GM21447 (cell line): ENCODE measurements around the gene JAG1.

Experiments
- ATAC-seq: cut with Tn5 transposase; IDR thresholded peaks from one replicate; pipeline ENCODE4 v1.9.1; 2021; ENCODE audit not compliant: unreplicated experiment

JAG1 gene

GRCh38 chr20:10639737-10640556 lies 33.9 kb downstream of the JAG1 start:
- no peak for ATAC-seq

DNA sequence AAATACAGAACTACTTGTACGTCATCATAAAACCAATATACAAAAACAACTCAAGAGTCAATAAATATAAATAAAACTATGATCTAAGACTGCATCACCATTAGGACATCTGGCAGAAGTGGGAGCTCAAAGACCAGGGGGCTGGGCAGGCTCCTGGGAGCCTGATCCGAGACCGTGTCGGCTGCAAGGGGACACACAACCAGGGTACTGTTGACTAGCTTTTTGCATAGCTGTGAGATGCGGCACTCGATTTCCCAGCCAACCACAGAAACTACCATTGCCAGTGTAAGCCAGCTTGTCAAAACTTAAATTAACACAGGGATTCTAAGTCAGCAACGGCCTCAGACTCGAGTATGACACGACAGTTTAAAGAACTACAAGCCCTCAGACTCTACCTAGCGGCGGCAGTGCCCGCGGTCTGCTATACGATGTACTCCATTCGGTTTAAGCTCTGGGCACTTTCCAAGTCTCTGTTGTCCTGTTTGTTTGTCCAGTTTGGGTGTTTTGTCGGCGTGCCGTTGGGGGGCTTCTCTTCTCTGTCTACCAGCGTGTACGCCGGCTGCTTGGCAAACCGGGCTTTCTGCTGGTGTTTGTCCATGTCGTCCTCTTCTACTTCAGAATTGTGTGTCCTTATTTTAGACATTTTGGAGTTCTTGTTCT lies 34.6 kb downstream of the JAG1 start:
- ATAC-seq, result no peak

DNA sequence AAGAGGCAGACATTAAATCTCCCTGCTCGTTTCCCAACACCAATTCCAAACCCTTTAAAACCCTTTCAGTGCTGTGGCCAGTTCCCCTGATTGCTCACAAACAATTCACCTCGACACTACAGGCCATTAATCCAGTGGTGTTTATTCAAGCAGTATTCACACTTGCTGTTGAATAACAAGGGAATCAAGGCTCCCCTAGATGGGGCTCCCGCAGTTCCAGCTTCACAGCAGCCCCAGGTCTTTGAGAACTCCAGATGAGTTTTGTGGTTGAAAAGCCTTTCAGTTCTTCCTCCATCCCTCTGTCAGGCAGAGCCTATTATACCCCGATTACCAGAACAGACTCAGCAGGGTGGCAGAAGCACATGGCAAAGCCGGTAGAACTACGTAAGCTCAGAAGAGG lies 36.2 kb downstream of the JAG1 start:
- no peak for ATAC-seq

DNA sequence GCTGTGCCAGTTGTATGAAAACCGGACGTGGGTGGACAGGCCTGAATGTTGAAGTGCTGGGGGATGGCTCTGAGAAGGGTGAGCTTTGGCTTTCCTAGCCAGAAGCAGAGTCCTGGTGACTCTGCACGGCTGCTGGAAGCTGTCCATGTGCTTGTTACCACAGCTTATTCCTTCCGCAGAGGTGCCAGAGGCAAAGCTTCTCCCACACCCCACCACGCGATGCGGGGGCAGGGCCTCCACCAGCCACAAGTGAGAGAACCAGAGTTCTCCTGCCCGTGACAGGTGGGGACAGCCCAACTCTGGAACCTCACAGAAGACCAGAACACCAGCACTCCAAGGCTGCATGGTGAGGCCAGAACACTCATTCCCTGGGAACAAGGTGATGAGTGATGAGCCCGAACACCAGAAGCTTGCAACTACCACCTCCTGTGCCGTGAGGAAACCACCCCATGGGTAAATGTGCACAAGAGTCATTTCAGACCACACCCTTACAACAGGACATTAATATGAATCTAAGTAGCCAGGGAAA lies 36.7 kb downstream of the JAG1 start:
- ATAC-seq, result no peak

- ATAC-seq, result no peak
Measured at GRCh38 chr20:10636326-10636818, 37.4 kb downstream of the JAG1 start.

DNA sequence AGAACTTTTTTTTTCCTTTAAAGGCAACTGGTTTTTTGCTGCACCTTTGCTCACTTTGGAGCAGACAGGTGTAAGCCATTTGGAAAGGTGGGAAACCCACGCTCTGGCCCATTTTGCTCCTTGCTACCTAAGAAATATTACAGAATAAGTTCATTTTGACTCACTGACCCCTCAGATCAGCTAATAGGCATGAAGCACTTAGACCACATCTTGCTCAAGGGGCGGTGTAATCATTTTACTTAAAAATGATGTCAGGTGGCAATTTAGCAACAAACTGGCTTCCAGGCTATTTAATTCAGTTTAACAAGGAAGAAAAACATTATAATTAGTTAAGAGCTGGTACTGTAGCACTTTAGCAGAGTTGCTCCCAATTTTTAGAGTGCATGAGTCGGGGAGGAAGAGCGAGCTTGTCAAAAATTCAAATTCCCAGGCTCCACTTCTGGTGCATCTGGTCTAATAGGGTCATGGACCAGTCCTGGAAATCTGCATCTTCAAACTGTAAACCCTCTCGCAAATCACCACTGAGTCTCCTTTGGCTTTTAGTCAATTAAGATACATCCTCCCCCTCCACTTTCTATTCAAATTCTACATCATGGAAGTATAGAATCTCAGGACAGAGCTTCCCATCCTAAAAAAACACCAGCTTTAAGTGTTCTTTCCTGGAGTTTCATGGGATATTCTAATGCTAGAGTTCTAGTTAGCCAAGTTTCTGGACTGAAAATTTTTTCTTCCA lies 38.2 kb downstream of the JAG1 start:
- no peak for ATAC-seq

DNA sequence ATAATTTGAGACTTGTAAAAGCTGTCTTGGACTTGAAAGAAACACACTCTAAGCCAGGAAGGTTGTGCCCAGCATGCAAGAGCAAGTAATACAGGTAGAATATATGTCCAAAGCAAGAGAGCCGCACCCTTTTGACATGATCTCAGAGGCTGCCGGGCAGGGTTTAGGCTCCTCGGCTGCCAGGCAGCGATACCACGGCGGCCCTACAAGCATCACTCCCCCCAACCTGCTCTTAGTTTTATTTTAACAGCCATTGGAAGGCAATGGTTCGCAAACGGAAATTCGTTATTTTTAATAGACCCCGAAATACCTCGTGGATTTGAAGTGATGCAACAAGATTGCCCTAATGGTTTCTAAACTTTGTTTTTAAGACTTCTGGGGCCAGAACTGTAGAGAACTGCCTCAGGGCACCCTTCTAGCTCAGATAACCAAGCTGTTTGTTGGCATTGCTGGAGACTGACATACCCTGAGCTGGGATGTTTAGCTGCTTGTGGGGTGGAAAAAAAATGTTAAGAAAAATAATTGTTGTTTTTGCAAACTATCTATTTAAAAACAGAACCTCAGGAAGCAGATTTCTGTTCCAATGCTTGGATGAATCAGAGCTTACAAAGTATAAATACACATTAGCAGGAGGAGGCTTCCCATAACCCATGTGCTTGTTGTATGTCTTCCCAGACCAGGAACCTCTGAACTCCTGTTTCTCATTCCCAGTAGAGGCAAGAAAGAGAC lies 39.0 kb downstream of the JAG1 start:
- no peak for ATAC-seq

- ATAC-seq, result no peak
Measured at GRCh38 chr20:10634211-10634610, 39.6 kb downstream of the JAG1 start.

GRCh38 chr20:10633718-10634117 lies 40.1 kb downstream of the JAG1 start:
- ATAC-seq, result no peak

DNA sequence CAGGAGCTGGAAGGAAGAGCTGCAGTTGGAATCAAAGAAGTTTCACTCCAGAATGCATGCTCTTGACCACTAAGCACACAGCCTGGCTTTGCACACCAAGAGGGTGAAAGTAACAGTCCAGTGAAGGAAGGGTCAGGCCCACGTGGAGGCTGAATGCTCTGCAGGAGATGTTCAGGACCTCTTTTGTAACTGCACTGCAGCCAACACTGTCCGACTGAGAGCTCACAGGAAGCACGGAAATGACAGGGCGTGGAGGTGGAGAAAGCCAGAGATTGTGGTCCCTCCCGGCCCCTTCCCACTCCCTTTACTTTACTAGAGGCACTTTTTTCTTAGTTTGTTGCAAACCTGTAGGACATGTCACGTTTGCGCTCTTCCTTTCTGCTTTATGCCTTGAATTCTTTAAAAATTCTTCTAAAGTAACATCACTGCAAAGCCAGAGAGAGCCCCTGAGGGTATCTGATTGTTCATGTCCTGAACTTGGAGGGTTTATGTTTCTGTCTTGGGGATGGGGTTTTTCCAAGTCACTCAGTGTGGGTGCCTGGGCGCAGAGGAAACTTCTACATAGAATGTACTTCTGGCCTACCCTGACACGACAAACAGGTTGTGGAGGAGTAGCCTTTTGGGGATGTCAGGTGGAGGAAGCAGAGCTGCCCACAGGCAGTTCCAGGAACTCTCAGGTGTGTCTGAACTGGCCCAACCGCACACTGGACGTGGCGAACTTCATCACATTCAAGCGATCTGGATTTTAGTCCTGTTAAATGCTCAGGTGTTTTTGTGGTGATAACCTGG lies 40.9 kb downstream of the JAG1 start:
- ATAC-seq, result no peak

DNA sequence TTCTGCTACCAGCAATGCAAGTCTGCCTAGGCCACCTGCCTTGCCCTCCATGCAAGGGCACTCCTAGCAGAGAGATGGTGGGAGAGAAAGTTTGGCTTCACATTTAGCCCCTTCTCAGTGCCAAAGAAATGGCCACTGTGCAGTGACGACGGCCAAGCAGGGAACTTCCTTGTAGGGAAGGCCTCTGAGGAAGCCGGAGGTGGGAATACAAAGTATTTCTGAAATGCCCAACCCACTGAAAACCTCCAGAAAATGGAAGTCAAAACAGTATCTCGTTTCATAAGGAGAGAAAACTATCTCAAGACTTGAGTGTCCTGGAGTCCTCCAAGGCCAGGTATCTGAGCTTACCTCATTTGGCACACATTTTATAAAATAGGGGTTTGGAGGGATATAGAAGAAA lies 42.7 kb downstream of the JAG1 start:
- ATAC-seq, result no peak

GRCh38 chr20:10629946-10630650 lies 43.7 kb downstream of the JAG1 start:
- no peak for ATAC-seq

GRCh38 chr20:10626896-10627295 lies 46.9 kb downstream of the JAG1 start:
- no peak for ATAC-seq

GRCh38 chr20:10625641-10626040 lies 48.2 kb downstream of the JAG1 start:
- ATAC-seq, result no peak

- ATAC-seq, result no peak
Measured at GRCh38 chr20:10622657-10623418, 51.0 kb downstream of the JAG1 start.

GRCh38 chr20:10621149-10621548 lies 52.6 kb downstream of the JAG1 start:
- no peak for ATAC-seq

DNA sequence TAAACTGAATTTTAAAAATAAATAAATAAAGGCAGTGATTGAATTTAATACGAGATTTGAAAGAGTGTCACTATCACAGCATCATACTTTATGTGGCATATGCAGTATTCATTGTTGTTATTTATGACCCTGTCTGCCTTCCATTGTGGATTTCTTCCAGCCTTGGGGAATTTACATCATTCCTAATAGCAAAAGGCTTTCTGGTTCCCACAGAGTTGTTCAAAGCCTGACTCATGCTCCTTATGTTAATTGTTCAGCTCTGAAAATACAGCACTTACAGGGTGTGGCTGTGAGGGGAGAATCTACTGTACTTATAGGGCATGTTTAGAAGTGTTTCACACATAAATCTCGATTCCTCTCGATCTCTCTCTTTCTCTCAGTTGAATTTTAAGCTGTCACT lies 54.4 kb downstream of the JAG1 start:
- ATAC-seq, result no peak

DNA sequence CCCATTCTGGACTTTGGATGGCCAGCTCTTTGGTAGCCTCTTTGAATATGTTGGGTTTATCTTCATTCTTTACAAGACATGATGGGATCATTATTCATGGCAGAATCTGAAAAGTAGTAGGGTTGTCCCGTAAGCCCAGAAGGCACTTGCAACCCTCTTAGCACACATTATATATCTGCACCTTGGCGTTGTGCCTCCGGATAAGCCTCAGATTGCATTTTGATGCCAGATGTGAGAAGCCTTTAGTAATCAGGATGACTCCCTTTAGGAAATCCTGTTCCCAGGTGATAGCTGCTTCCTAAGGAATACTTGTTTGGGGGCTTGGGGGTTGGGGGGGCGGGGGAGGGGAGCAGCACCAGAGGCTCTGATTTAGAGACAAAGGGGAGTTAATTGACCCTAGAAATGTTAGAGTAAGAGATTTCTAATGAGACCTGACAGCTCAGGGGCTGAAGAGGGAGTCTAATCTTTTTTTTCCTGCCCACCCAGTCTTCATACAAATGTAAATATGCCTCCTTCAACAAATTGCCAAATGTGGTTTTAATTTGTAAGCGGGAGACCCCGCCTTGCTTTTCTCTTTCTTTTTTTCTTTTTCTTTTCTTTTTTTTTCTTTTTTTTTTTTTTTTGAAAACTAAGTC lies 55.1 kb downstream of the JAG1 start:
- ATAC-seq, result no peak
